Lower leg skin (tissue), 3 donors: ENCODE measurements around the gene GAP43.

Experiments used
- CTCF ChIP-seq, 3 donors: fragments of 450-650 bp; IDR thresholded peaks; one replicate each; pipeline ENCODE4 v1.5.1; 2016; ENCODE audit warnings: antibody characterized with exemption in 3 of 3, mild to moderate bottlenecking in 3 of 3, moderate library complexity in 2 of 3
- POLR2A ChIP-seq, 2 donors: fragments of 450-650 bp; IDR thresholded peaks; one replicate each; pipeline ENCODE4 v1.6.1; 2016 to 2017; ENCODE audit warnings: antibody characterized with exemption in 2 of 2, mild to moderate bottlenecking in 1 of 2, moderate library complexity in 1 of 2

GRCh38 chr3:115698851-115699591 is 75.7 kb downstream of the GAP43 start:
- TF ChIP-seq POLR2A (IDR thresholded peaks at IDR 0.05) (no peak), CTCF (IDR thresholded peaks at IDR 0.05) (no peak)
